HepG2 (cell line): ENCODE measurements around the gene SARS2. TPM values are rescaled to one million over a fixed set of nuclear protein-coding genes. Genes with fewer than 3 reads are reported as not detected.

Experiments
- HIVEP1 ChIP-seq: sonication (generic); formaldehyde crosslinking; IDR thresholded peaks from 2 replicates; pipeline ENCODE4 v1.4.0; 2020; ENCODE audit warnings: mild to moderate bottlenecking, missing genetic modification reagents
- IRF9 ChIP-seq: sonication (generic); formaldehyde crosslinking; IDR thresholded peaks from 2 replicates; pipeline ENCODE4 v1.8.0; 2022; ENCODE audit warnings: missing genetic modification reagents, mild to moderate bottlenecking, borderline replicate concordance
- MTA3 ChIP-seq: sonication (generic); formaldehyde crosslinking; IDR thresholded peaks from 2 replicates; pipeline ENCODE4 v1.4.0; 2020; ENCODE audit warnings: missing genetic modification reagents
- MYC ChIP-seq: sonication (generic); formaldehyde crosslinking; IDR thresholded peaks from 2 replicates; pipeline ENCODE4 v1.9.0; 2021; ENCODE audit warnings: missing genetic modification reagents, borderline replicate concordance
- SOX5 ChIP-seq: IDR thresholded peaks from 2 replicates; pipeline ENCODE4 v1.6.1; 2016; ENCODE audit warnings: borderline replicate concordance
- TEAD3 ChIP-seq: optimal IDR thresholded peaks from 2 replicates; pipeline ENCODE3; 2016; ENCODE audit warnings: borderline replicate concordance
- ZNF619 ChIP-seq: sonication (generic); formaldehyde crosslinking; IDR thresholded peaks from 2 replicates; pipeline ENCODE4 v1.4.0; 2020; ENCODE audit warnings: mild to moderate bottlenecking, missing genetic modification reagents
- ZNF687 ChIP-seq: sonication (generic); formaldehyde crosslinking; IDR thresholded peaks from 2 replicates; pipeline ENCODE4 v1.5.1; 2020; ENCODE audit warnings: mild to moderate bottlenecking, missing genetic modification reagents, moderate library complexity
- ZNF766 ChIP-seq: sonication (generic); formaldehyde crosslinking; IDR thresholded peaks from 2 replicates; pipeline ENCODE4 v1.5.0; 2020; ENCODE audit warnings: missing genetic modification reagents, borderline replicate concordance
- ZNF790 ChIP-seq: sonication (generic); formaldehyde crosslinking; IDR thresholded peaks from 2 replicates; pipeline ENCODE4 v1.8.0; 2022; ENCODE audit warnings: missing genetic modification reagents, mild to moderate bottlenecking, borderline replicate concordance
- polyA plus RNA-seq, 8 experiments: library from polyadenylated mRNA; depleted of rRNA in 3 of 8; stranded (reverse) in 7 of 8; unstranded in 1 of 8; fragments of >200 nt; fragmentation: Illumina TruSeq in 4 of 8; extraction: Trizol in 4 of 8; gene quantifications; 2 replicates each; pipeline versions ENCODE4 v1.2.1 to v1.2.3, GENCODE V29; 2011 to 2016; ENCODE audit warnings: low read depth in 4 of 8, missing spikeins in 1 of 8, mixed read lengths in 1 of 8; ENCODE audit not compliant: insufficient read depth in 1 of 8
- total RNA-seq, 5 experiments: library from RNA; depleted of rRNA; stranded (reverse); fragments of >200 nt; fragmentation: Illumina TruSeq; extraction: Trizol; gene quantifications; 2 replicates each; pipeline ENCODE4 v1.2.3, GENCODE V29; 2016; ENCODE audit warnings: low read depth in 1 of 5
- TF ChIP-seq, protein P1 (sequence below): sonication (generic); formaldehyde crosslinking; IDR thresholded peaks from 2 replicates; pipeline ENCODE4 v1.5.0; 2020; ENCODE audit warnings: missing genetic modification reagents
- TF ChIP-seq, protein P2 (sequence below): sonication (generic); formaldehyde crosslinking; IDR thresholded peaks from 2 replicates; pipeline ENCODE4 v1.4.0; 2020; ENCODE audit warnings: mild to moderate bottlenecking, missing genetic modification reagents

SARS2 gene
- total and polyA plus RNA-seq, 2 of the 13 experiments (the other 11 are each of a cell fraction or from before 2014, with no cell fraction given): 40.0 to 48.6 TPM

- TF ChIP-seq IRF9 (CRISPR knock-in tag) (peak; percentile 75; the same call in 1 of the 2 replicates), MTA3 (CRISPR knock-in tag) (no peak), MYC (CRISPR knock-in tag) (peak; percentile 24; the same call in 1 of the 2 replicates), SOX5 (0 out of 2 replicates have a peak, but pooled peaks have one; percentile 27), ZNF687 (peak; percentile 85), ZNF619 (CRISPR knock-in tag) (peak; percentile 57; the same call in 1 of the 2 replicates), HIVEP1 (CRISPR knock-in tag) (no peak), TEAD3 (CRISPR knock-in tag) (peak; percentile 14), ZNF766 (CRISPR knock-in tag) (no peak), ZNF790 (CRISPR knock-in tag) (no peak)
- TF ChIP-seq, protein P1, sequence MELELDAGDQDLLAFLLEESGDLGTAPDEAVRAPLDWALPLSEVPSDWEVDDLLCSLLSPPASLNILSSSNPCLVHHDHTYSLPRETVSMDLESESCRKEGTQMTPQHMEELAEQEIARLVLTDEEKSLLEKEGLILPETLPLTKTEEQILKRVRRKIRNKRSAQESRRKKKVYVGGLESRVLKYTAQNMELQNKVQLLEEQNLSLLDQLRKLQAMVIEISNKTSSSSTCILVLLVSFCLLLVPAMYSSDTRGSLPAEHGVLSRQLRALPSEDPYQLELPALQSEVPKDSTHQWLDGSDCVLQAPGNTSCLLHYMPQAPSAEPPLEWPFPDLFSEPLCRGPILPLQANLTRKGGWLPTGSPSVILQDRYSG (CRISPR knock-in tag): no peak
- TF ChIP-seq, protein P2, sequence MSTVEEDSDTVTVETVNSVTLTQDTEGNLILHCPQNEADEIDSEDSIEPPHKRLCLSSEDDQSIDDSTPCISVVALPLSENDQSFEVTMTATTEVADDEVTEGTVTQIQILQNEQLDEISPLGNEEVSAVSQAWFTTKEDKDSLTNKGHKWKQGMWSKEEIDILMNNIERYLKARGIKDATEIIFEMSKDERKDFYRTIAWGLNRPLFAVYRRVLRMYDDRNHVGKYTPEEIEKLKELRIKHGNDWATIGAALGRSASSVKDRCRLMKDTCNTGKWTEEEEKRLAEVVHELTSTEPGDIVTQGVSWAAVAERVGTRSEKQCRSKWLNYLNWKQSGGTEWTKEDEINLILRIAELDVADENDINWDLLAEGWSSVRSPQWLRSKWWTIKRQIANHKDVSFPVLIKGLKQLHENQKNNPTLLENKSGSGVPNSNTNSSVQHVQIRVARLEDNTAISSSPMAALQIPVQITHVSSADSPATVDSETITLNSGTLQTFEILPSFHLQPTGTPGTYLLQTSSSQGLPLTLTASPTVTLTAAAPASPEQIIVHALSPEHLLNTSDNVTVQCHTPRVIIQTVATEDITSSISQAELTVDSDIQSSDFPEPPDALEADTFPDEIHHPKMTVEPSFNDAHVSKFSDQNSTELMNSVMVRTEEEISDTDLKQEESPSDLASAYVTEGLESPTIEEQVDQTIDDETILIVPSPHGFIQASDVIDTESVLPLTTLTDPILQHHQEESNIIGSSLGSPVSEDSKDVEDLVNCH (CRISPR knock-in tag): 0 out of 2 replicates have a peak, but pooled peaks have one; percentile 43
These were observed 52.6 kb downstream of the SARS2 start, which contains the start of gene RINL (continued) for GRCh38 chr19:38877781-38878574.
